ENCODE results near the gene CEMIP.

Gene CEMIP

GRCh38 chr15:80788536-80788935 lies 9.4 kb downstream of the CEMIP start:
- ChIA-PET POLR2A (no interaction called here), CTCF (interaction anchor here (0.6 to 1.4 kb wide), 4 partner anchors 9 to 477 kb away, joined by 3 to 5 read pairs (median 4); partner anchors contain the start of gene CEMIP)
- no peak overlapping the region for H3K27ac ChIP-seq (ENCODE audit: extremely low read depth, low read depth, low read length)
- no peaks in the 10 kb centered on the region for H3K9me3 ChIP-seq (ENCODE audit: control insufficient read depth, insufficient read depth, low read depth, low read length)
- H3K36me3 ChIP-seq (ENCODE audit: control insufficient read depth in 2 of 2, insufficient read depth in 1 of 2, low read length in 2 of 2), result no peaks in the 10 kb centered on the region
- no peaks in the 10 kb centered on the region for H3K4me1 ChIP-seq (ENCODE audit: control insufficient read depth, insufficient read depth, low read length)
- no peak for TF ChIP-seq SP3 (tag by site-specific recombination; IDR thresholded peaks at IDR 0.05)
- TF ChIP-seq, protein P1, sequence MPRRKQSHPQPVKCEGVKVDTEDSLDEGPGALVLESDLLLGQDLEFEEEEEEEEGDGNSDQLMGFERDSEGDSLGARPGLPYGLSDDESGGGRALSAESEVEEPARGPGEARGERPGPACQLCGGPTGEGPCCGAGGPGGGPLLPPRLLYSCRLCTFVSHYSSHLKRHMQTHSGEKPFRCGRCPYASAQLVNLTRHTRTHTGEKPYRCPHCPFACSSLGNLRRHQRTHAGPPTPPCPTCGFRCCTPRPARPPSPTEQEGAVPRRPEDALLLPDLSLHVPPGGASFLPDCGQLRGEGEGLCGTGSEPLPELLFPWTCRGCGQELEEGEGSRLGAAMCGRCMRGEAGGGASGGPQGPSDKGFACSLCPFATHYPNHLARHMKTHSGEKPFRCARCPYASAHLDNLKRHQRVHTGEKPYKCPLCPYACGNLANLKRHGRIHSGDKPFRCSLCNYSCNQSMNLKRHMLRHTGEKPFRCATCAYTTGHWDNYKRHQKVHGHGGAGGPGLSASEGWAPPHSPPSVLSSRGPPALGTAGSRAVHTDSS (tag by site-specific recombination; IDR thresholded peaks at IDR 0.05), result no peak
- no peak overlapping the region for H3K4me3 ChIP-seq (ENCODE audit: low read depth, low read length)

DNA sequence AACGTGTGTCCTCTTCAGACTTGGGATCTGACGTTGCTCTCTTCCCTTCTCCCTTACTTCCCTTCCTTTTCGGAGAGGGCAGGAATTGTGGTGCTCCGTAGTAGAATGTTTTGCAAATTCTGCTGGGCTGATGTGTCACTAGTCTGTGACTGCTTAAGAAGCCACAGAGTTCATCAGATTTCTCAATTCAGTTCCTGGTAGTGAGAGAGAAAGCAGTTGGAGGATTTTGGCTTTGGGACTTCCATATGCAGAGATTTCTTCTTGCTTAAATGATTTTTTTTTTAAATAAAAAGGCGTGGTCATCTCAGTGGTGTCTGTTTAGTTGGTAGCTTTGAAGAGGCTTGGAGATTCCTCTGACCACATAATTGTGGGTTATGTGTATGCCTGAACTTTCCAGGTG lies 10.1 kb downstream of the CEMIP start:
- CTCF ChIA-PET, result interaction anchor here (0.7 to 1.4 kb wide), 3 partner anchors 10 to 188 kb away, joined by 3 to 5 read pairs (median 3); partner anchors contain the start of gene CEMIP
- H3K4me3 ChIP-seq (ENCODE audit: low read depth, low read length), result no peak overlapping the region
- no peaks in the 10 kb centered on the region for H3K9me3 ChIP-seq (ENCODE audit: control insufficient read depth, insufficient read depth, low read depth, low read length)
- H3K27ac ChIP-seq (ENCODE audit: extremely low read depth, low read depth, low read length), result no peak overlapping the region
- H3K4me1 ChIP-seq (ENCODE audit: control insufficient read depth, insufficient read depth, low read length), result no peaks in the 10 kb centered on the region
- POLR2A ChIA-PET, result no interaction called here
- TF ChIP-seq ZNF155 (tag by site-specific recombination; IDR thresholded peaks at IDR 0.05), result no peak
- TF ChIP-seq ZNF555 (tag by site-specific recombination; conservative IDR thresholded peaks at IDR 0.05), result no peak
- TF ChIP-seq, protein P2, sequence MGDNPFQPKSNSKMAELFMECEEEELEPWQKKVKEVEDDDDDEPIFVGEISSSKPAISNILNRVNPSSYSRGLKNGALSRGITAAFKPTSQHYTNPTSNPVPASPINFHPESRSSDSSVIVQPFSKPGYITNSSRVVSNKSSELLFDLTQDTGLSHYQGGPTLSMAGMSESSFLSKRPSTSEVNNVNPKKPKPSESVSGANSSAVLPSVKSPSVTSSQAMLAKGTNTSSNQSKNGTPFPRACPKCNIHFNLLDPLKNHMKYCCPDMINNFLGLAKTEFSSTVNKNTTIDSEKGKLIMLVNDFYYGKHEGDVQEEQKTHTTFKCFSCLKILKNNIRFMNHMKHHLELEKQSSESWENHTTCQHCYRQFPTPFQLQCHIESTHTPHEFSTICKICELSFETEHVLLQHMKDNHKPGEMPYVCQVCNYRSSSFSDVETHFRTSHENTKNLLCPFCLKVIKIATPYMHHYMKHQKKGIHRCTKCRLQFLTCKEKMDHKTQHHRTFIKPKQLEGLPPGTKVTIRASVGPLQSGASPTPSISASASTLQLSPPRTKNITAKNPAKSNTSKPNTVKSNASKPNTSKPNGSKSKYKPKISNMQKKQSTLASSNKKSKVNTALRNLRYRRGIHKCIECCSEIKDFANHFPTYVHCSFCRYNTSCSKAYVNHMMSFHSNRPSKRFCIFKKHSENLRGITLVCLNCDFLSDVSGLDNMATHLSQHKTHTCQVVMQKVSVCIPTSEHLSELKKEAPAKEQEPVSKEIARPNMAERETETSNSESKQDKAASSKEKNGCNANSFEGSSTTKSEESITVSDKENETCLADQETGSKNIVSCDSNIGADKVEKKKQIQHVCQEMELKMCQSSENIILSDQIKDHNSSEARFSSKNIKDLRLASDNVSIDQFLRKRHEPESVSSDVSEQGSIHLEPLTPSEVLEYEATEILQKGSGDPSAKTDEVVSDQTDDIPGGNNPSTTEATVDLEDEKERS (tag by site-specific recombination; IDR thresholded peaks at IDR 0.05), result no peak
- TF ChIP-seq, protein P3, sequence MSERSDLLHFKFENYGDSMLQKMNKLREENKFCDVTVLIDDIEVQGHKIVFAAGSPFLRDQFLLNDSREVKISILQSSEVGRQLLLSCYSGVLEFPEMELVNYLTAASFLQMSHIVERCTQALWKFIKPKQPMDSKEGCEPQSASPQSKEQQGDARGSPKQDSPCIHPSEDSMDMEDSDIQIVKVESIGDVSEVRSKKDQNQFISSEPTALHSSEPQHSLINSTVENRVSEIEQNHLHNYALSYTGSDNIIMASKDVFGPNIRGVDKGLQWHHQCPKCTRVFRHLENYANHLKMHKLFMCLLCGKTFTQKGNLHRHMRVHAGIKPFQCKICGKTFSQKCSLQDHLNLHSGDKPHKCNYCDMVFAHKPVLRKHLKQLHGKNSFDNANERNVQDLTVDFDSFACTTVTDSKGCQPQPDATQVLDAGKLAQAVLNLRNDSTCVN (tag by site-specific recombination; optimal IDR thresholded peaks at IDR 0.05), result no peak
- H3K36me3 ChIP-seq (ENCODE audit: control insufficient read depth in 2 of 2, insufficient read depth in 1 of 2, low read length in 2 of 2), result no peaks in the 10 kb centered on the region

DNA sequence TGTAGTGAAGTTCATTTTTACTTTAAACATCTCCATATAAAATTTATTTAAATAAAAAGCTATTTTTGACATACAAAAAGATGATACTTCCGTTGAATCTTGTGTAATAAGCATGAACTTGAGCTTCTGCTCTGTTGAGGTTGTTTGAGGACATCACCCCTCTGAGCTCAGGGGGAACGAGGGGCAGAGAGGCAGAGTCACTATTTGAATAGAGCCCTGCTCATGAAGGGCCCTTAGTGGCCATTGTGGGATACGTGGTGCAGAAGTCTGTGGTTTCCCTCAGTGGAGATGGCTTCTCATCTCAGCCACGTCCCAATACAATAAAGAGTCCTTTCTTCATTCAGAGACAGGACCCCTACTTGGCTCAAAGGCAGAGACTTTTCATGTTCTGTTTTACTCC lies 10.6 kb downstream of the CEMIP start:
- POLR2A ChIA-PET, result no interaction called here
- Histone ChIP-seq H3K27ac (ENCODE audit: extremely low read depth, low read depth, low read length) (no peak overlapping the region), H3K9me3 (ENCODE audit: control insufficient read depth, insufficient read depth, low read depth, low read length) (no peaks in the 10 kb centered on the region), H3K4me1 (ENCODE audit: control insufficient read depth, insufficient read depth, low read length) (no peaks in the 10 kb centered on the region), H3K4me3 (ENCODE audit: low read depth, low read length) (no peak overlapping the region), H3K36me3 (ENCODE audit: control insufficient read depth in 2 of 2, insufficient read depth in 1 of 2, low read length in 2 of 2) (no peaks in the 10 kb centered on the region)
- CTCF ChIA-PET, result interaction anchor here (0.6 to 1.2 kb wide), 3 partner anchors 10 to 29 kb away, joined by 3 to 9 read pairs (median 3); partner anchors contain the start of gene CEMIP
- TF ChIP-seq ZFP69B (tag by site-specific recombination; IDR thresholded peaks at IDR 0.05) (no peak), ZNF521 (tag by site-specific recombination; IDR thresholded peaks at IDR 0.05) (no peak), SALL2 (tag by site-specific recombination; IDR thresholded peaks at IDR 0.05; ENCODE audit: borderline replicate concordance) (no peak)

DNA sequence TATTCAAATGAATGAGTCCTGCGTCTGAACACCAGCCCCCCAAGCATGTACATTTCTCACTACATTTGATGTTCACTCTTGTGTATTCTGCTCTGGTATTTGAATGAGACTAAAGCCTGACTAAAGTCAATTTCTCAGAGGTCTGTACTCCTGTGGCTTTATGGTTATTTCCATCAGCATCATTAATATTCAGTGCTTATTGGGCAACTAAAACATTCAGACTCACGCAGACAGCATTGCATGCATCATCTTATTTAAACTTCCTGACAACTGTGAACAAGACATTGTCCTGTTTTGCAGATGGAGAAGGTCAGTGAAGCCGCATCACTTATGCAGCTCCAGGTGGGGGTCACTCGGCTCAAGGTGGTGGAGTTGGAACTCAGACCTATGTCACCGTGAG lies 11.1 kb downstream of the CEMIP start:
- POLR2A ChIA-PET, result no interaction called here
- TF ChIP-seq ZBTB1 (tag by site-specific recombination; IDR thresholded peaks at IDR 0.05), result no peak
- TF ChIP-seq ZBTB21 (tag by site-specific recombination; IDR thresholded peaks at IDR 0.05), result no peak
- no peak for TF ChIP-seq ZNF621 (tag by site-specific recombination; IDR thresholded peaks at IDR 0.05)
- no peak for TF ChIP-seq SALL2 (tag by site-specific recombination; IDR thresholded peaks at IDR 0.05; ENCODE audit: borderline replicate concordance)
- no peak for TF ChIP-seq ZNF138 (tag by site-specific recombination; IDR thresholded peaks at IDR 0.05; ENCODE audit: borderline replicate concordance)
- TF ChIP-seq ZBTB20 (tag by site-specific recombination; IDR thresholded peaks at IDR 0.05), result no peak
- TF ChIP-seq GLI4 (tag by site-specific recombination; IDR thresholded peaks at IDR 0.05), result no peak
- no peak for TF ChIP-seq ZNF175 (tag by site-specific recombination; IDR thresholded peaks at IDR 0.05)
- no peak for TF ChIP-seq ZNF157 (tag by site-specific recombination; IDR thresholded peaks at IDR 0.05)
- no peak for TF ChIP-seq ZNF560 (tag by site-specific recombination; IDR thresholded peaks at IDR 0.05; ENCODE audit: borderline replicate concordance)
- no peak for TF ChIP-seq YY2 (tag by site-specific recombination; IDR thresholded peaks at IDR 0.05)
- H3K27ac ChIP-seq (ENCODE audit: extremely low read depth, low read depth, low read length), result no peak overlapping the region
- H3K9me3 ChIP-seq (ENCODE audit: control insufficient read depth, insufficient read depth, low read depth, low read length), result no peaks in the 10 kb centered on the region
- no peak overlapping the region for H3K4me3 ChIP-seq (ENCODE audit: low read depth, low read length)
- CTCF ChIA-PET, result interaction anchor here (0.6 to 1.2 kb wide), 3 partner anchors 11 to 29 kb away, joined by 3 to 9 read pairs (median 3); partner anchors contain the start of gene CEMIP
- no peaks in the 10 kb centered on the region for H3K36me3 ChIP-seq (ENCODE audit: control insufficient read depth in 2 of 2, insufficient read depth in 1 of 2, low read length in 2 of 2)
- H3K4me1 ChIP-seq (ENCODE audit: control insufficient read depth, insufficient read depth, low read length), result no peaks in the 10 kb centered on the region

Data from HEK293 (cell line).